NB4 (cell line): ENCODE data around the gene CTRB2.

ENCODE experiments used
- MYC ChIP-seq: IDR thresholded peaks from 2 replicates; pipeline ENCODE4 v1.6.1; 2011; ENCODE audit warnings: low read depth, low read length
- POLR2A ChIP-seq: IDR thresholded peaks from 2 replicates; pipeline ENCODE4 v1.6.1; 2011; ENCODE audit warnings: mild to moderate bottlenecking; ENCODE audit not compliant: insufficient read length; ENCODE audit errors: extremely low read depth
- TF ChIP-seq, protein P1 (sequence below): IDR thresholded peaks from one replicate; pipeline ENCODE4 v1.5.1; 2012; ENCODE audit warnings: low read depth, low read length

DNA sequence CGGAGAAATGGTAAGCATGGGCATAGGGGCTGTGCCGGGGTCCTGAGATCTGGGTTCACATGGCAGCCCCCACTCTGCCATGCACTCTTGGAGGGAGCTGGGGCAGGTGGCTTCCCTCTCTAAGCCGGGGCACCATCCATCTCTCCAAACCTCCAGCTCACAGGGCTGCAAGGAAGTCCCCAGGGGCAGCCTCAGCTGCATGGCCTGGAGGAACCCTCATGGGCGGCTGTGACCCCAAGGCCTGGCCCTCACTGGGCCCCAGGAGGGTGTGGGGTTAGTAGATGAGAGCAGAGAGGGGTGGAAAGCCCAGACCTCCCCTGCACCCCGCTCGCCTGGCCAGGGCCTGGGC is 2.6 kb downstream of the CTRB2 start:
- TF ChIP-seq, protein P1, sequence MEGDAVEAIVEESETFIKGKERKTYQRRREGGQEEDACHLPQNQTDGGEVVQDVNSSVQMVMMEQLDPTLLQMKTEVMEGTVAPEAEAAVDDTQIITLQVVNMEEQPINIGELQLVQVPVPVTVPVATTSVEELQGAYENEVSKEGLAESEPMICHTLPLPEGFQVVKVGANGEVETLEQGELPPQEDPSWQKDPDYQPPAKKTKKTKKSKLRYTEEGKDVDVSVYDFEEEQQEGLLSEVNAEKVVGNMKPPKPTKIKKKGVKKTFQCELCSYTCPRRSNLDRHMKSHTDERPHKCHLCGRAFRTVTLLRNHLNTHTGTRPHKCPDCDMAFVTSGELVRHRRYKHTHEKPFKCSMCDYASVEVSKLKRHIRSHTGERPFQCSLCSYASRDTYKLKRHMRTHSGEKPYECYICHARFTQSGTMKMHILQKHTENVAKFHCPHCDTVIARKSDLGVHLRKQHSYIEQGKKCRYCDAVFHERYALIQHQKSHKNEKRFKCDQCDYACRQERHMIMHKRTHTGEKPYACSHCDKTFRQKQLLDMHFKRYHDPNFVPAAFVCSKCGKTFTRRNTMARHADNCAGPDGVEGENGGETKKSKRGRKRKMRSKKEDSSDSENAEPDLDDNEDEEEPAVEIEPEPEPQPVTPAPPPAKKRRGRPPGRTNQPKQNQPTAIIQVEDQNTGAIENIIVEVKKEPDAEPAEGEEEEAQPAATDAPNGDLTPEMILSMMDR = no peak
- TF ChIP-seq POLR2A (no peak), MYC (no peak)
